Adrenal gland (tissue), 5 donors: Measurements from ENCODE around the gene SAMD11.
"Not testable (repeated sequence)": the region's sequence is repeated elsewhere in the genome, so short reads cannot be mapped to it uniquely, and the experiment has no call there.

Experiments used
- CTCF ChIP-seq, 6 experiments: fragments of 450-650 bp in 4 of 6; fragments of 200-600 bp in 2 of 6; sonication (generic) in 1 of 6; IDR thresholded peaks; 1 replicate in 5 of 6; 2 replicates in 1 of 6; pipeline versions ENCODE4 v1.5.1 to v1.8.0; 2016 to 2021; ENCODE audit warnings: antibody characterized with exemption in 6 of 6, mild to moderate bottlenecking in 2 of 6, moderate library complexity in 1 of 6
- POLR2A ChIP-seq, 2 donors: fragments of 450-650 bp; IDR thresholded peaks; one replicate each; pipeline ENCODE4 v1.6.1; 2017; ENCODE audit warnings: antibody characterized with exemption in 2 of 2, mild to moderate bottlenecking in 2 of 2, moderate library complexity in 1 of 2
- donor health status: DM: no; HTN: no; CAD: no.

GRCh38 chr1:890234-890633 is 33.5 kb upstream of the SAMD11 start:
- not testable (repeated sequence) for TF ChIP-seq POLR2A, CTCF (IDR thresholded peaks at IDR 0.05)
